Vagina (tissue), 2 donors: Measurements from ENCODE around the gene TP53I13. TPM values are rescaled to one million over a fixed set of nuclear protein-coding genes. Genes with fewer than 3 reads are reported as not detected.

ENCODE experiments used
- DNase-seq, 2 donors: peaks; one replicate each; pipeline ENCODE4 v3.0.0-alpha.2; 2017; ENCODE audit errors: extremely low spot score in 2 of 2
- H3K27ac ChIP-seq: fragments of 200-600 bp; sonication (generic); one replicate; pipeline ENCODE4 v1.5.1; 2019
- H3K27me3 ChIP-seq: fragments of 200-600 bp; sonication (generic); one replicate; pipeline ENCODE4 v1.5.1; 2019
- H3K36me3 ChIP-seq, 2 donors: fragments of 200-600 bp; sonication (generic); one replicate each; pipeline ENCODE4 v1.5.1; 2017 to 2019
- H3K4me1 ChIP-seq: fragments of 200-600 bp; sonication (generic); one replicate; pipeline ENCODE4 v1.5.1; 2019
- H3K4me3 ChIP-seq, 2 donors: fragments of 200-600 bp; sonication (generic); 1 replicate in 1 of 2; 2 replicates in 1 of 2; pipeline ENCODE4 v1.5.1; 2016 to 2019
- H3K9me3 ChIP-seq: fragments of 200-600 bp; sonication (generic); one replicate; pipeline ENCODE4 v1.5.1; 2019
- POLR2A ChIP-seq, 2 donors: fragments of 450-650 bp; IDR thresholded peaks; one replicate each; pipeline ENCODE4 v1.6.1; 2017; ENCODE audit warnings: antibody characterized with exemption in 2 of 2, mild to moderate bottlenecking in 2 of 2, moderate library complexity in 2 of 2
- POLR2AphosphoS5 ChIP-seq, 2 donors: sonication (generic); formaldehyde crosslinking; IDR thresholded peaks; one replicate each; pipeline ENCODE4 v1.9.0; 2017; ENCODE audit warnings: antibody characterized with exemption in 2 of 2, mild to moderate bottlenecking in 2 of 2, low read depth in 1 of 2; ENCODE audit not compliant: insufficient read depth in 1 of 2
- intact Hi-C: fragments of 100-400 bp; cut with DNase I; formaldehyde crosslinking; loops from one replicate; pipeline ENCODE4 v1.15.1; 2023
- total RNA-seq: library from RNA; depleted of rRNA; stranded (reverse); fragments of >200 nt; gene quantifications from one replicate; pipeline ENCODE4 v1.2.3, GENCODE V29; 2016
- TF ChIP-seq, protein P1 (sequence below), 3 experiments: fragments of 450-650 bp in 2 of 3; fragments of 200-600 bp in 1 of 3; sonication (generic) in 1 of 3; IDR thresholded peaks; one replicate each; pipeline ENCODE4 v1.5.1; 2017 to 2019; ENCODE audit warnings: antibody characterized with exemption in 3 of 3, mild to moderate bottlenecking in 2 of 3, moderate library complexity in 2 of 3

The TP53I13 gene
- total RNA-seq, 1 donor from 2014 or later = 61.1 TPM

GRCh38 chr17:29571486-29571882 is 3.0 kb downstream of the TP53I13 start:
- peak in 1 of 2 donors; percentile 85 for DNase-seq
- Histone ChIP-seq H3K27ac (no peak overlapping the region), H3K4me3 (no peak overlapping the region), H3K4me1 (peaks cover 43% of the 10 kb centered on the region), H3K36me3 (peaks cover 0 to 30% of the 10 kb centered on the region in 2 donors), H3K9me3 (no peaks in the 10 kb centered on the region), H3K27me3 (no peaks in the 10 kb centered on the region)
- TF ChIP-seq POLR2AphosphoS5 (IDR thresholded peaks at IDR 0.05; ENCODE audit: insufficient read depth in 1 of 2, low read depth in 1 of 2) (no peak), POLR2A (IDR thresholded peaks at IDR 0.05) (no peak)
- TF ChIP-seq, protein P1, sequence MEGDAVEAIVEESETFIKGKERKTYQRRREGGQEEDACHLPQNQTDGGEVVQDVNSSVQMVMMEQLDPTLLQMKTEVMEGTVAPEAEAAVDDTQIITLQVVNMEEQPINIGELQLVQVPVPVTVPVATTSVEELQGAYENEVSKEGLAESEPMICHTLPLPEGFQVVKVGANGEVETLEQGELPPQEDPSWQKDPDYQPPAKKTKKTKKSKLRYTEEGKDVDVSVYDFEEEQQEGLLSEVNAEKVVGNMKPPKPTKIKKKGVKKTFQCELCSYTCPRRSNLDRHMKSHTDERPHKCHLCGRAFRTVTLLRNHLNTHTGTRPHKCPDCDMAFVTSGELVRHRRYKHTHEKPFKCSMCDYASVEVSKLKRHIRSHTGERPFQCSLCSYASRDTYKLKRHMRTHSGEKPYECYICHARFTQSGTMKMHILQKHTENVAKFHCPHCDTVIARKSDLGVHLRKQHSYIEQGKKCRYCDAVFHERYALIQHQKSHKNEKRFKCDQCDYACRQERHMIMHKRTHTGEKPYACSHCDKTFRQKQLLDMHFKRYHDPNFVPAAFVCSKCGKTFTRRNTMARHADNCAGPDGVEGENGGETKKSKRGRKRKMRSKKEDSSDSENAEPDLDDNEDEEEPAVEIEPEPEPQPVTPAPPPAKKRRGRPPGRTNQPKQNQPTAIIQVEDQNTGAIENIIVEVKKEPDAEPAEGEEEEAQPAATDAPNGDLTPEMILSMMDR (IDR thresholded peaks at IDR 0.05) = no peak
- intact Hi-C loops = no loop called here

- Histone ChIP-seq H3K9me3 (no peaks in the 10 kb centered on the region), H3K4me1 (peaks cover 43% of the 10 kb centered on the region), H3K27me3 (no peaks in the 10 kb centered on the region), H3K27ac (peak overlapping the region; percentile 22), H3K4me3 (peak overlapping the region; percentile 34 to 35), H3K36me3 (peaks cover 0 to 34% of the 10 kb centered on the region in 2 donors)
- TF ChIP-seq, protein P1 (IDR thresholded peaks at IDR 0.05) = no peak
- TF ChIP-seq POLR2A (IDR thresholded peaks at IDR 0.05) (no peak), POLR2AphosphoS5 (IDR thresholded peaks at IDR 0.05; ENCODE audit: insufficient read depth in 1 of 2, low read depth in 1 of 2) (no peak)
- DNase-seq = no peak
- intact Hi-C loops = no loop called here
Observed at GRCh38 chr17:29571883-29572681, 3.6 kb downstream of the TP53I13 start.

GRCh38 chr17:29572691-29573557 is 4.4 kb downstream of the TP53I13 start:
- TF ChIP-seq, protein P1 (IDR thresholded peaks at IDR 0.05) = peak; percentile 33 to 54 (median 52)
- no peak for TF ChIP-seq POLR2A (IDR thresholded peaks at IDR 0.05)
- Histone ChIP-seq H3K9me3 (no peaks in the 10 kb centered on the region), H3K4me3 (peak overlapping the region; percentile 34 to 35), H3K36me3 (peaks cover 0 to 34% of the 10 kb centered on the region in 2 donors), H3K4me1 (peaks cover 52% of the 10 kb centered on the region), H3K27ac (peak overlapping the region; percentile 22), H3K27me3 (no peaks in the 10 kb centered on the region)
- intact Hi-C loops = no loop called here
- DNase-seq = no peak

- intact Hi-C loops = no loop called here
- DNase-seq = no peak
- Histone ChIP-seq H3K9me3 (no peaks in the 10 kb centered on the region), H3K36me3 (peaks cover 0 to 34% of the 10 kb centered on the region in 2 donors), H3K4me3 (no peak overlapping the region), H3K27ac (no peak overlapping the region), H3K4me1 (peaks cover 56% of the 10 kb centered on the region), H3K27me3 (no peaks in the 10 kb centered on the region)
- no peak for TF ChIP-seq POLR2AphosphoS5 (IDR thresholded peaks at IDR 0.05; ENCODE audit: insufficient read depth in 1 of 2, low read depth in 1 of 2)
- TF ChIP-seq, protein P1 (IDR thresholded peaks at IDR 0.05) = no peak
- TF ChIP-seq POLR2A (IDR thresholded peaks at IDR 0.05) = no peak
Observed at GRCh38 chr17:29573558-29573869, 5.0 kb downstream of the TP53I13 start.
